Pancreas (tissue), 10 donors: ENCODE measurements around the gene PFDN1. TPM values are rescaled to one million over a fixed set of nuclear protein-coding genes. Genes with fewer than 3 reads are reported as not detected.

Experiments used
- ATAC-seq, 4 donors: fragments of 200-7000 bp; cut with Tn5 transposase; one replicate each; pipeline versions ENCODE4 v1.8.0 to v1.9.1; 2020; ENCODE audit warnings: mild to moderate bottlenecking in 4 of 4, moderate library complexity in 4 of 4
- DNase-seq, 6 donors: peaks; one replicate each; pipeline ENCODE4 v3.0.0-alpha.2; 2020
- FAIRE-seq: peaks from 2 replicates; lab custom pipeline; 2012; peaks lifted over from hg19 to GRCh38; lab: Jason Lieb, UNC
- H3K27ac ChIP-seq, 4 donors: fragments of 200-600 bp; sonication (generic); 1 replicate in 3 of 4; 2 replicates in 1 of 4; pipeline versions ENCODE4 v1.5.0 to v1.8.0; 2020
- H3K27me3 ChIP-seq, 4 donors: fragments of 200-600 bp; one replicate each; pipeline ENCODE4 v1.8.0; 2021
- H3K36me3 ChIP-seq, 3 donors: fragments of 200-600 bp; sonication (generic) in 1 of 3; one replicate each; pipeline versions ENCODE4 v1.5.0 to v1.8.0; 2020 to 2021
- H3K4me1 ChIP-seq, 3 donors: fragments of 200-600 bp; one replicate each; pipeline ENCODE4 v1.8.0; 2021
- H3K4me3 ChIP-seq, 4 donors: fragments of 200-600 bp; sonication (generic) in 2 of 4; one replicate each; pipeline versions ENCODE4 v1.5.0 to v1.8.0; 2020 to 2021
- H3K9me3 ChIP-seq, 4 donors: fragments of 200-600 bp; one replicate each; pipeline ENCODE4 v1.8.0; 2021
- WGBS, 2 donors: extraction: QIAGEN DNeasy Blood & Tissue Kit; methylation state at CpG; one replicate each; pipeline ENCODE4 v1.1.7; 2013; 5-methylcytosine and 5-hydroxymethylcytosine counted together
- intact Hi-C, 3 donors: fragments of 100-400 bp; cut with DNase I; formaldehyde crosslinking; loops; one replicate each; pipeline versions ENCODE4 v1.11.1 to v1.14.2; 2022
- polyA plus RNA-seq, 2 donors: library from polyadenylated mRNA; stranded (reverse); fragments of 200-250 nt; gene quantifications; one replicate each; pipeline ENCODE4 v1.2.3, GENCODE V29; 2013
- total RNA-seq, 6 donors: library from RNA; stranded (reverse); fragmentation: NEBNext Ultra II Directional in 4 of 6; extraction: Animal tissue kit (Norgen Biotek cat#: 25700) in 4 of 6; gene quantifications; one replicate each; pipeline versions ENCODE4 v1.2.1 to v1.2.4, GENCODE V29; 2021 to 2023
- TF ChIP-seq, protein P1 (sequence below), 4 donors: fragments of 200-600 bp; sonication (generic) in 3 of 4; IDR thresholded peaks; one replicate each; pipeline versions ENCODE4 v1.5.0 to v1.8.0; 2021; ENCODE audit warnings: antibody characterized with exemption in 4 of 4
- donor health status: healthy with polysubstance abuse.
- donor health status: DM: no; HTN: no; CAD: no; lungs with moderate emphysema.
- donor health status: DM: no; HTN: no; CAD: no.
- donor health status: control.
- donor health status: control.
- donor health status: Bipolar disorder and iron deficiency.
- donor health status: DM: yes; HTN: yes; CAD: no.
- donor health status: DM: no; HTN: no; CAD: no.
- donor health status: DM: no; HTN: no; CAD: no.
- donor health status: DM: yes; HTN: yes; CAD: no.

The PFDN1 gene
- total and polyA plus RNA-seq, 8 donors = 10.5 to 43.9 (median 17.5) TPM

DNA sequence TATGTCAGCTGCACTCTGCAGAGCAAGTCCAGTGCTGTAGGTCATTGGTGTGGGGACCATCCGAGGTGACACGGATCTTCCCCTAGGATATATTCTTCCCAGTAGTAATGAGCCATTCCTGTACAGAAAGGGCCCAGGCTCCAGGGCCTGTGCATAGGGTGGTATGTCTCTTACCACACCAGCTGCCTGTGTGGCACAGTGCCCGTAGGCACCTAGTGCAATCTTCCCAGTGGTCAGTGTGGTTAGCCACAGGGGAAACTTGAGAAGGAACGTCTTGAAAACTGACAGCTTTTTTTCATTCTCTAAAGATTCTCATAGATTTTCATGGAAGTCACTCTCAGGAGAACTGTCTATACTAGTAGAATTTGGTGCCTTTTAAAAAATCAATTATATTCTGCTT lies 88.1 kb downstream of the PFDN1 start:
- DNase-seq (peak in 4 of 6 donors; percentile 38 to 73 (median 60)), ATAC-seq (peak in 3 of 4 donors; percentile 15 to 20 (median 18)), FAIRE-seq (no peak)
- Histone ChIP-seq H3K27me3 (no peaks in the 10 kb centered on the region), H3K4me1 (peaks cover 40 to 55% (median 55%) of the 10 kb centered on the region in 3 donors), H3K4me3 (no peak overlapping the region), H3K36me3 (no peaks in the 10 kb centered on the region), H3K9me3 (no peaks in the 10 kb centered on the region), H3K27ac (peak overlapping the region in 2 of 4 donors; percentile 1 to 89)
- TF ChIP-seq, protein P1, sequence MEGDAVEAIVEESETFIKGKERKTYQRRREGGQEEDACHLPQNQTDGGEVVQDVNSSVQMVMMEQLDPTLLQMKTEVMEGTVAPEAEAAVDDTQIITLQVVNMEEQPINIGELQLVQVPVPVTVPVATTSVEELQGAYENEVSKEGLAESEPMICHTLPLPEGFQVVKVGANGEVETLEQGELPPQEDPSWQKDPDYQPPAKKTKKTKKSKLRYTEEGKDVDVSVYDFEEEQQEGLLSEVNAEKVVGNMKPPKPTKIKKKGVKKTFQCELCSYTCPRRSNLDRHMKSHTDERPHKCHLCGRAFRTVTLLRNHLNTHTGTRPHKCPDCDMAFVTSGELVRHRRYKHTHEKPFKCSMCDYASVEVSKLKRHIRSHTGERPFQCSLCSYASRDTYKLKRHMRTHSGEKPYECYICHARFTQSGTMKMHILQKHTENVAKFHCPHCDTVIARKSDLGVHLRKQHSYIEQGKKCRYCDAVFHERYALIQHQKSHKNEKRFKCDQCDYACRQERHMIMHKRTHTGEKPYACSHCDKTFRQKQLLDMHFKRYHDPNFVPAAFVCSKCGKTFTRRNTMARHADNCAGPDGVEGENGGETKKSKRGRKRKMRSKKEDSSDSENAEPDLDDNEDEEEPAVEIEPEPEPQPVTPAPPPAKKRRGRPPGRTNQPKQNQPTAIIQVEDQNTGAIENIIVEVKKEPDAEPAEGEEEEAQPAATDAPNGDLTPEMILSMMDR (IDR thresholded peaks at IDR 0.05) = no peak
- intact Hi-C loops = no loop called here
- 56% methylated on average over 4 of the region's 4 CpGs for WGBS, 2 donors

DNA sequence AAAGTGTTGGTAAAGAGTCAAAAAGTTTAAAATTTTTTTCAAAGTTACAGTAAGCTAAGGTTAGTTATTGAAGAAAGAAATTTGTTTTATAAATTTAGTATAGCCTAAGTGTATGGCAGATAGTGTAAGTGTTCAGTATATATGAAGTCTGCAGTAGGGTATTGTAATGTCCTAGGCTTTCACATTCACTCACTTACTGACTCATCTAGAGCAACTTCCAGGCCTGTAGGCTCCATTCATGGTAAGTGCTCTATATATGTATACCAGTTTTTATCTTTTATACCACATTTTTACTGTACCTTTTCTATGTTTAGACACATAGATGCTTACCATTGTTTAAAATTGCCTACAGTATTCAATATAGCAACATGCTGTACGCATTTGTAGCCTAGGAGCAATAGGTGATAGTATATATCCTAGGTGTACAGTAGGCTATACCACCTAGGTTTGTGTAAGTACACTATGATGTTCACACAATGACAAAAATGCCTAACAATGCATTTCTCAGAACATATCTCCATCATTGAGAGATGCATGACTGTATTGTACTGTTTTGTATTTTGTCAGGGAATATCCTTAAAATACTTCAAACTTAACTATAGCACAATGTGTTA lies 89.4 kb downstream of the PFDN1 start:
- no peak overlapping the region for H3K27ac ChIP-seq
- ATAC-seq = no peak
- H3K36me3 ChIP-seq = no peaks in the 10 kb centered on the region
- FAIRE-seq = no peak
- intact Hi-C loops = no loop called here
- H3K4me1 ChIP-seq = peaks cover 26 to 46% (median 45%) of the 10 kb centered on the region in 3 donors
- H3K9me3 ChIP-seq = no peaks in the 10 kb centered on the region
- TF ChIP-seq, protein P1 (IDR thresholded peaks at IDR 0.05) = no peak
- DNase-seq = no peak
- H3K4me3 ChIP-seq = no peak overlapping the region
- H3K27me3 ChIP-seq = no peaks in the 10 kb centered on the region
- WGBS, 2 donors = 96 to 100% methylated on average over 1 of the region's 1 CpG

- H3K27ac ChIP-seq = no peak overlapping the region
- H3K4me1 ChIP-seq = peaks cover 12 to 24% (median 20%) of the 10 kb centered on the region in 3 donors
- FAIRE-seq = no peak
- no peak for ATAC-seq
- no peak overlapping the region for H3K4me3 ChIP-seq
- DNase-seq = no peak
- no peaks in the 10 kb centered on the region for H3K9me3 ChIP-seq
- no peaks in the 10 kb centered on the region for H3K36me3 ChIP-seq
- intact Hi-C loops = no loop called here
- TF ChIP-seq, protein P1 (IDR thresholded peaks at IDR 0.05) = no peak
- H3K27me3 ChIP-seq = no peaks in the 10 kb centered on the region
Observed at GRCh38 chr5:140208065-140208464, 94.8 kb downstream of the PFDN1 start.

DNA sequence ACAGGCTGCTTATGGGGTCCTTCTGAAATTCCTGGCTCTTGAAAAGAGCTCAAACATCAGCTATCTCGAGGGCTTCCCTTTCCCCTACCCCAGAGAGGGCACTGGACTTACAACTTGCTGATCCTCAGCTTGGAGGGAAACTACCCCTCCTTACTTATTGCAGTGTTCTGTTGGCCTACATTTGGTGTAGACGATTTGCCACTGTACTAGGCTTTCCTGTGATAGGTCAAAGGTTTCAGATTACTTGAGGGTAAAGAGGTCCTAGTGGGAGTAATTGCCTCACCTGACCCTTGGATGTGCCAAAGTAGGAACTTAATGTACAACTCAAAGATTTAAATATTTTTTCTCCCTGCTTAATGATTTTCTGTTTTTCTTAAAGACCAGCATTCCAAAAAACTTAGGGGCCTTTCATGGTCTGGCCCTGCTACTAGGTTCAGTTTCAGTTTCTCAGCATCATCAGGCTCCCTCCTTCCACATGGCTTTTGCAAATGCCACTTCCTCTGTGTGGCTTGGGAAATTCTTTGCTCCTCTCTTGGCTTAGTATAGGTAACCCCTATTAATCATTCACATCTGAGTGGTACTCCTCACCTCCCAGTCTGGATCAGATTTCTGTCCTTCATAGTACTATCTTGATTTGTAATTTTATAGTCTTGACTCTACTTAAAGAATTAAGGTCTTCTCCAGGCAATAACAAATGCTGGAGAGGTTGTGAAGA lies 95.5 kb downstream of the PFDN1 start:
- peak in 1 of 4 donors; percentile 11 for ATAC-seq
- H3K4me1 ChIP-seq = peaks cover 18 to 27% (median 25%) of the 10 kb centered on the region in 3 donors
- H3K4me3 ChIP-seq = no peak overlapping the region
- no peaks in the 10 kb centered on the region for H3K27me3 ChIP-seq
- H3K36me3 ChIP-seq = no peaks in the 10 kb centered on the region
- WGBS, 2 donors = 32 to 33% methylated on average over 2 of the region's 2 CpGs
- TF ChIP-seq, protein P1 (IDR thresholded peaks at IDR 0.05) = no peak
- intact Hi-C loops = no loop called here
- DNase-seq = no peak
- no peak for FAIRE-seq
- H3K9me3 ChIP-seq = no peaks in the 10 kb centered on the region
- H3K27ac ChIP-seq = peak overlapping the region in 1 of 4 donors; percentile 17

DNA sequence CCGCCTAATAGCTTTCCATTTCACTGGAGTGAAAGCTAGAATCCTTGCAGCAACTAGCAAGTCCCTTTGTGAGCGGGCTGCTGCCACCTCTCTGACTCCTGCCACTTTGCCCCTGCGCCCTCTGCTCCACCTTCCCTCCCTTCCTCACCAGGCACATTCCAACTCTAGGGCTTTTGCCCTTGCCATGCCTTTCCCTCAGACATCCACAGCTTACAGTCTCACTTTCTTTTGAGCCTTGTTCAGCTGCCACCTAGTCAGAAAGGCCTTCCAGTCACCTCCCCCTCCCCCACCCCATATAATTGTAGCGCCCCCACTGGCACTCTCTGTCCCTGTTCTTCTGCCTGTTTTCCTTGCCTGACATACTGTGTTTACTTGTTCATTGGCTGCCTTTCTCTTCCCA lies 96.9 kb downstream of the PFDN1 start:
- TF ChIP-seq, protein P1 (IDR thresholded peaks at IDR 0.05) = no peak
- H3K36me3 ChIP-seq = no peaks in the 10 kb centered on the region

More for the DNA sequence above, 96.9 kb downstream of the PFDN1 start:
- Histone ChIP-seq H3K27ac (no peak overlapping the region), H3K27me3 (no peaks in the 10 kb centered on the region), H3K4me1 (peaks cover 20 to 31% (median 27%) of the 10 kb centered on the region in 3 donors), H3K4me3 (no peak overlapping the region), H3K9me3 (no peaks in the 10 kb centered on the region)
- FAIRE-seq (no peak), ATAC-seq (no peak), DNase-seq (no peak)
- whole genome bisulfite sequencing, 2 donors = 88 to 91% methylated on average over 4 of the region's 4 CpGs
- intact Hi-C loops = no loop called here
